Amygdala (tissue), 56 donors: ENCODE results near the gene ROMO1.
"Not testable (repeated sequence)": the region's sequence is repeated elsewhere in the genome, so short reads cannot be mapped to it uniquely, and the experiment has no call there.

Experiments
- DNase-seq, 56 donors: peaks; one replicate each; lab custom pipeline; 2025; lab: John Stamatoyannopoulos, UW

ROMO1 gene

DNA sequence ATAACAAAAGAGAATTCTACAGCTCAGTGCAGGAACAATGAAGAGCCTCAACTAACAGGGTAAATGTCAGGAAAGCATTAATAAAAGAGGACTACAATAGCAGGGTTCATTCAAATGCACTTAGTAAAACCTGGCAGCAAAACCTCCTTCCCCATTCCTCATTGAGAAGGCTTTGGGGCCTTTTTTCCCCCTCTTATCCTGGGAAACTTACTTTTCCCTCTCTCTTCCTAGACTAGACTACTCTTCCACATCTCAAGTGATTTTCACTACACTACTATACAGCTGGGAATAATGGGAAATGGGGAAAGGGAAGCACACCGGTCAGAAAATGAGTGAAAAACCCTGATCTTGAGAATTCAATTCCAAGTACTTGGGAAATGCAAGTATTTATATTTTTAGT is 10.1 kb downstream of the ROMO1 start:
- no peak for DNase-seq

DNA sequence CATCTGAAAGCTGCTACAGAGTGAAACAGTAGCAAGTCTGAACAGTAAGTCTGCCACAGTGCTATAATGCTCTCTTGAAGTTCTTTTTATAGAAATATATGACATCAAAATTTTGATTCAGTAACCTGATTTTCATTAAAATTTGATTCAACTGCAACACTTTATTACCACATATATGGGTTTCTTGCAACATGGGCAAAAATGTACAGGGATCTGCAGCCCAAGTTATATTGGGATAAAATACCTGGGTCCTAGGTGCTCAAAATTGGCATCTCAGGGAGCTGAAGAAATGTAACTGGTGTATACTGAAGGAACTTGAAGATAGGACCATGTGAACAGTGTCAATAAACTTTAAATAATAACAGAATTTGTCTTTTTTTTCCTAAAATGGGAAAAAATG is 10.8 kb downstream of the ROMO1 start:
- no peak for DNase-seq

DNA sequence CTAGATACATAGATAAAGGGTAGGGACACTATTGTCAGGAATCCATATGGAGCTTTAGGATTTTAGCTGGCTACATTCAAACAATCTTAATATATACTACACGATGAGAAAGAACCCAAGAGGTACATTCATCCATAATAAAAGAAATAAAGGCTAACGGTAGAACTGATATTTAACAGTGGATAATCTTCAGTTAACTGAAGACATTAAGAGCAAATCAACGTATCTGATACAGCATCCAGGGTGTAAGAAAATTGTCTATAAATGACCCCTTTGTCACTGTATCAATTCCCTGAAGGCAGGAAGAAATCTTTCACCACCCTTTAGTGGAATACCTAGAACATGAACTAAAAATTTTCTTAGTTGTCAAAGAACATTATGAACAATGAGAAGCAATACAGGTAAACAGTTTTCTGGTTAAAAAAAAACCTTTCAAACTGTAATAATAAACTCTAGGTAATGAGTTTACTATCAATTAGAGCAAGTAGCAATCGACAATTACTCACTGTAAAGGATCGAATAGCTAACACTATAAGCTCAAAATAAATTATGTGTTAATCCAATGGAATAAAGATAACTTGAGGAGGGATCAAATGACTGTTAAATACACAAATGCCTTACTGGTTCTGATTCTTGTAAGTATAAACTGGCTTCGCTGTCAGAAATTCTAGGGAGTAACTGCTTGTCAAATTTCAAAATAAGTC is 11.8 kb downstream of the ROMO1 start:
- no peak for DNase-seq

DNA sequence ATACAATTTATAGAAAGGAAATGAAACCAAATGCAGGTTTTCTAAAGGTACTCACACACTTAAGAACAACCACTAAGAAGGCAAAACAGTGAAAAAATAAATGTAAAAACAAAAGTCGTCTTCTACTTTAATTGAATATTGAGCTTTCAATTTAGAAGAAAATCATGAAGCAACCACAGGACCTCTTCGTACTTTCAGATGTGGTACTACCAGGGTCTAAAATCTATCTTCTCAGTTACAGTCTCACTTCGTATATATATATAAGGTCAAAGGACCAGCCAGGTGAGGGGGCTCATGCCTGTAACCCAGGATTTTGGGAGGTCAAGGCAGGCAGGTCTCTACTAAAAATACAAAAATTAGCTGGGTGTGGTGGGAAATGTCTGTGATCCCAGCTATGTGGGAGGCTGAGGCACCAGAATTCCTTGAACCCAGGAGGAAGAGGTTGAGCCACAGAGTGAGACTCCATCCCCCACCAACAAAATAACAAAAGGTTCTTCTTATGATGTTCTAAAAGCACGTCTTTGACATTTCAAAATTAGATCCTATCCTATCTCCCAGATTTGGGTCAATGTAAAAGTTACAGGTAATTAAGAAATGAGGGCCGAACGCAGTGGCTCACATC is 12.5 kb downstream of the ROMO1 start:
- no peak for DNase-seq

DNA sequence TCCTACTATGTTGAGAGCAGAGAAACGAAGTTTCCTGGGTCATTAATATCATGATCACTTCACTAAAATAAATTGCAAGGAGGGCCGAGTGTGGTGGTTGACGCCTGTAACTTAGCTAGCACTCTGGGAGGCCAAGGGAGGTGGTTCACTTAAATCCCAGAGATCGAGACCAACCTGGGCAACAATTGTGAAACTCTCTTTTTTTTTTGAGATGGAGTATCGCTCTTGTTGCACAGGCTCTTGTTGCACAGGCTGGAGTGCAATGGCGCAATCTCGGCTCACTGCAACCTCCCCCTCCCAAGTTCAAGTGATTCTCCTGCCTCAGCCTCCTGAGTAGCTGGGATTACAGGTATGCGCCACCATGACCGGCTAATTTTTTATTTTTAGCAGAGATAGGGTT is 13.9 kb downstream of the ROMO1 start:
- not testable (repeated sequence) for DNase-seq

DNA sequence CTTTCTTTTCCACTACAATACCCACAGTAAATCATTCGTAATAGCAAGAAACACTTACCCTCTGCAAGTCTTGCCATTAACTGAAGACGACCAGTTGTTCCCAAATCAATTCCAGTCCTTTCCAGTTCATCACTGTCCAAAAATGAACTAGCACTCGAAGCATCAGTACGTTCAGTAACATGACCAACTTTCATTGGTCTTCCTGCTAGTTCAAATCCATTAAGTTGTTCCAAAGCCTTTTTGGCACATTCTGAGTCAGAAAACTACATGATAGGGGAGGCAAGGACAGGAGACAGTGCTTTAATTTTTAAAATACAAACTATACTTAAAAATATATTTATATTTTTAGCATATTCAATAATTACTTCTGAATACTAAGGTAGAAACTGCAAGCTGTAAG is 14.9 kb downstream of the ROMO1 start:
- DNase-seq, result no peak

DNA sequence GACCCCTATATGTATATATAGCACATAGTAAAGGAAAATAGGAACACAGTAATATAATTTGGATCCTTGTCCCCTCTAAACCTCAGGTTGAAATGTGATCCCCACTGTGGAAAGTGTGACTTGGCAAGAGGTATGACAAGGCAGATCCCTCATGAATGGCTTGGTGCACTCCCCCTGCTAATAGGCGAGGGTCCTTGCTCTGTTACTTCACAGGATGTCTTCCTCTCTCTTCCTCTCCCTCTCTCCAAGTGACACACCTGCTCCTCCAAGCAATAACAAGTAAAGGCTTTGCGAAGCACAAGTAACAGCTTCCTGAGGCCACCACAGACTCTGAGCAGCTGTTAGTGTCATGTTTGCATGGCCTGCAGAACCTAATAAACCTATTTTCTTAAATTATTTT is 16.4 kb downstream of the ROMO1 start:
- DNase-seq, result no peak

DNA sequence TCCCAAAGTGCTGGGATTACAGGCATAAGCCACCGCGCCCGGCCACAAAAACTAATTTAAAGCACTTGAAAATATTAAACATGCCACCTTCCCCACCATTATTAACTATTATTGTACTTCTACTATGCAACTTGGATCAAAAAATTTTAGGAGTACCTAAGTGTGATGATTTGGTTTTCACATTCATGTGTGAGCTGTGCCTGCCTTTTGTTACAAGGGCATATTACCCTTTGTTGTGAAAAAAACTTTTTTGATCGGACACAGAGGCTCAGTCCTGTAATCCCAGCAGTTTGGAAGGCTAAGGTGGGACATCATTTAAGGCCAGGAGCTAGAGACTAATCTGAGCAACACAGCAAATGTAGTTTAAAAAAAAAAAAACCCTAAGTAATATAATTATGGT is 17.1 kb downstream of the ROMO1 start:
- no peak for DNase-seq

DNA sequence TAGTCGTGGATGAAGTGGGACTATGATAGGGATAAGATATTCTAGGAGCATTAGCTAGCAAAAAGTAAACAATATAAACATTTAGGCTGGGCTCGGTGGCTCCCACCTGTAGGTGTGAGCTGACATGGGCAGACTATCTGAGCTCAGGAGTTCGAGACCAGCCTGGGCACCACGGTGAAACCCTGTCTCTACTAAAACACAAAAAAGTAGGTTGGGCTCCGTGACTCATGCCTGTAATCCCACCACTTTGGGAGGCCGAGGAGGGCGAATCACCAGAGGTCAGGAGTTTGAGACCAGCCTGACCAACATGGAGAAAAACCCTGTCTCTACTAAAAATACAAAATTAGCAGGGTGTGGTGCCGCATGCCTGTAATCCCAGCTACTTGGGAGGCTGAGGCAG is 19.1 kb downstream of the ROMO1 start:
- DNase-seq, result not testable (repeated sequence)

DNA sequence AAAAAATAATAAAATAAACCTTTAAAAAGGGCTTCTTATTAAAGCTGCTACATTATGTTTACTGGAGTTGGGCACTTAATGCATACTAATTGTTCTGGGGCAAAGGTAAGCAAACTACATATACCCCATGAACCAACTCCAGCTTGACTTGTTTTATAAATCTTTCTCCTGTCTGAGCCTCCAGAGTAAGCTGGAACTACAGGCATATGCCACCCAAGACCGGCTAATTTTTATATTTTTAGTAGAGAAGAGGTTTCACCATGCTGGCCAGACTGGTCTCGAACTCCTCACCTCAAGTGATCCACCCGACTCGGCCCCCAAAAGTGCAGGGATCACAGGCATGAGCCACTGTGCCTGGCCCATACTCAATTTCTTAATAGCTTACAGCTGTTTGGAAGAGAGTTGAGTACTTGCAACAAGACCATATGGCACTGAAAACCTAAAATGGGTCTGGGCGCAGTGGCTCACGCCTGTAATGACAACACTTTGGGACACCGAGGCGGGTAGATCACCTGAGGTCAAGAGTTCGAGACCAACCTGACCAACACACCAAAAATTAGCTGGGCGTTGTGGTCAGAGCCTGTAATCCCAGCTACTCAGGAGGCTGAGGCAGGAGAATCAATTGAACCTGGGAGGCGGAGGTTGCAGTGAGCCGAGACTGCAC is 19.9 kb downstream of the ROMO1 start:
- no peak for DNase-seq

DNA sequence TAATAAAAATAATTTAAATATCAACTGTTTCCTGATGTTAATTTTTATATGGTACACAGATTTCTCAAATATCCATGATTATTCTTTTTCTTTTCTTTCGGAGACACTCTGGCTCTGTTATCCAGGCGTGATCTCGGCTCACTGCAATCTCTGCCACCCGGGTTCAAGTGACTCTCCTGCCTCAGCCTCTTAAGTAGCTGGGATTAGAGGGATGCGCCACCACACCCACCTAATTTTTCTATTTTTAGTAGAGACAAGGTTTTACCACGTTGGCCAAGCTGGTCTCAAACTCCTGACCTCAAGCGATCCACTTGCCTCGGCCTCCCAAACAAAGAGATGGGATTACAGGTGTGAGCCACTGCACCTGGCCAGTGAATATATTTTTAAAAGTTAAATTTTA is 20.5 kb downstream of the ROMO1 start:
- DNase-seq, result no peak

DNA sequence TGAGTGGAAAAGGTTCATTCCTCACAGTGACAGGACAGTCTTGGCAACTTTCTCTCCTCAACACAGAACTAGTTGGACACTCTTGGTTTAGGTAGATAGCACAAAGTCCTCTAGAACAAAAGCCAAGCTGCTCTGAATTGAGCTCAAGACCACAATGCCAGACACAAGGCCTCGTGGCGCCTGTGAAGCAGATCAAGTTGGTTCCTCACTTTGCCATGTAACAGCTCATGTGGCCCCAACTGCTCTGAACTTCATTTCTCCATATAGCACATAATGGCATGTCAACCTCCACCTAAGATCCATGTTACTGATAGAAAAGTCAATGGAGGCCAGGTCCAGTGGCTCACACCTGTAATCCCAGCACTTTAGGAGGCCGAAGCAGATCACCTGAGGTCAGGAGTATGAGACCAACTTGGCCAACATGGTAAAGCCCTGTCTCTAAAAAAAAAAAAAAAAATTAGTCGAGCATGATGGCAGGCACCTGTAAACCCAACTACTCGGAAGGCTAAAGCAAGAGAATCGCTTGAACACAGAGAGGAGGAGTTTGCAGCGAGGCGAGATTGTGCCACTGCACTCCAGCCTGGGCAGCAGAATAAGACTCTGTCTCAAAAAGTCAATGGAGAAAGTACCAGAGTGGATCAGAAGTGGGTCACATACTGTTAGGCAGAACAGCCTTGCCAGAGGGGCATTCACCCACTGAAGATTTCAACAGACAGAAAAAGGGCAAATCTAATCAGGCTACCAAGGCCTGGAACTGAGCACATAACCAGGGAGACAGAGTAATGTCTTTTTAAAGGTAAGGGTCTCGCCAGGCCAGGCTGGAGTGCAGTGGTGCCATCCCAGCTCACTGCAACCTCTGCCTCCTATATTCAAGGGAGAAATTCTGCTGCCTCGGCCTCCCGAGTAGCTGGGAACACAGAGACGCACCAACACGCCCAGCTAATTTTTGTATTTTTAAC is 21.2 kb downstream of the ROMO1 start:
- no peak for DNase-seq

DNA sequence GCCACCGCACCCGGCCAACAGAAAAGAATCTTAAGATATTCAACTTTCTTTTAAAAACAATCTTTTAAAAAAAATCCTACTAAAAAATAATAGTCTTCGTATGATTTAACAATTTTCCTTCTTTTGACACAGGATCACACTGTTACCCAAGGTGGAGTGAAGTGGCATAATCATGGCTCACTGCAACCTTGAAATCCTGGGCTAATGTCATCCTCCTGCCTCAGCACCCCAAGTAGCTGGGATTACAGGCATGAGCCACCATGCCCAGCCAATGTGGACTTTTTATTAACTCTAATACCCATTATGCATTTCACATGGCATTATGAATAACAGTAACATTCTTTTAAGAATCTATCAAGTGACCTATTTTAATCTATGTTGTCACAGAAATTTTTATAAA is 22.0 kb downstream of the ROMO1 start:
- DNase-seq, result no peak

DNA sequence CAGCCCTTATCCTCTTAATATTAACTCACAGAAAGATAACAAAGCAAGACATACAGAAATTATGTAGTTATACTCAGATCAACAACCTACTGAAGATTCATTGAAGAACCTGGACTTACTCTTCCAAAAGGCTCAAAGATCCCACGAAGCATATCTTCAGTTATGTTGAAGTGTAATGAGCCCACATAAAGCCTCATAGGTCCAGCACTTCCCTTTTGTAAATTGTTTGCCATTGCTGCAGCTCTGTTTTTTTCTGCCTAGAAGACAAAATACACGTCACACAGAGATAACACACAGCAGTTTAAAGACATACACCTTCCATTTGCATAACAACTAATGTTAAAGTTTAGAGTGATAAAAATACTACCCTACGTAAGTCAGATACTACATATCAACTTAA is 22.4 kb downstream of the ROMO1 start:
- DNase-seq, result no peak

DNA sequence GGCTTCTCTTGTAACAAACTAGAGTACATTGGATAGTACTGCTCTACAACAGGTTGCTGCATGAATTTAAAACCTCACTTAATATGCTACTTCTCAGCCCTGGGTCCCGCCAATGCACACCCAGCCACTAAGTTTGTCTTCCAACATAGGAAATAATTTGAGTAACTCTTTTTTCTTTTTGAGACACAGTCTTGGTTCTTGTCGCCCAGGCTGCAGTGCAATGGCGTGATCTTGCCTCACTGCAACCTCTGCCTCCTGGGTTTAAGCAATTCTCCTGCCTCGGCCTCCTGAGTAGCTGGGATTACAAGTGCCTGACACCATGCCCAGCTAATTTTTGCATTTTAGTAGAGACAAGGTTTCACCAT is 24.1 kb downstream of the ROMO1 start:
- DNase-seq, result not testable (repeated sequence)

DNA sequence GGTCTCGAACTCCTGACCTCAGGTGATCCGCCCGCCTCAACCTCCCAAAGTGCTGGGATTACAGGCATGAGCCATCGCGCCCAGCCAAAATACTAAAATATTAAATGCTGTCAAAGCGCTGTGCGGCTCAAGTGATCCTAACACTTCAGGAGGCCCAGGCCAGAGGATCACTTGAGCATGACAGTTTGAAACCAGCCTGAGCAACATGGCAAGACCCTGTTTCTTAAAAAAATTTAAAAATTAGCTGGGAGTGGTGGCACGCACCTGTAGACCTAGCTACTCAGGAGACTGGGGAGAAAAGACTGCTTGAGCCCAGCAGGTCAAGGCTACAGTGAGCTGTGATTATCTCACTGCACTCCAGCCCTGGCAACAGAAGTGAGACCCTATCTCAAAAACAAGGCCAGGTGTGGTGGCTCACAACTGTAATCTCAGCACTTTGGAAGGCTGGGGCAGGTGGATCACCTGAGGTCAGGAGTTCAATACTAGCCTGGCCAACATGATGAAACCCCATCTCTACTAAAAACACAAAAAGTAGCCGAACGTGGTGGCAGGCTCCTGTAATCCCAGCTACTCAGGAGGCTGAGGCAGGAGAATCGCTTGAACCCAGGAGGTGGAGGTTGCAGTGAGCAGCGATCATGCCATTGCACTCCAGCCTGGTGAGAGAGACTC is 24.6 kb downstream of the ROMO1 start:
- not testable (repeated sequence) for DNase-seq

DNA sequence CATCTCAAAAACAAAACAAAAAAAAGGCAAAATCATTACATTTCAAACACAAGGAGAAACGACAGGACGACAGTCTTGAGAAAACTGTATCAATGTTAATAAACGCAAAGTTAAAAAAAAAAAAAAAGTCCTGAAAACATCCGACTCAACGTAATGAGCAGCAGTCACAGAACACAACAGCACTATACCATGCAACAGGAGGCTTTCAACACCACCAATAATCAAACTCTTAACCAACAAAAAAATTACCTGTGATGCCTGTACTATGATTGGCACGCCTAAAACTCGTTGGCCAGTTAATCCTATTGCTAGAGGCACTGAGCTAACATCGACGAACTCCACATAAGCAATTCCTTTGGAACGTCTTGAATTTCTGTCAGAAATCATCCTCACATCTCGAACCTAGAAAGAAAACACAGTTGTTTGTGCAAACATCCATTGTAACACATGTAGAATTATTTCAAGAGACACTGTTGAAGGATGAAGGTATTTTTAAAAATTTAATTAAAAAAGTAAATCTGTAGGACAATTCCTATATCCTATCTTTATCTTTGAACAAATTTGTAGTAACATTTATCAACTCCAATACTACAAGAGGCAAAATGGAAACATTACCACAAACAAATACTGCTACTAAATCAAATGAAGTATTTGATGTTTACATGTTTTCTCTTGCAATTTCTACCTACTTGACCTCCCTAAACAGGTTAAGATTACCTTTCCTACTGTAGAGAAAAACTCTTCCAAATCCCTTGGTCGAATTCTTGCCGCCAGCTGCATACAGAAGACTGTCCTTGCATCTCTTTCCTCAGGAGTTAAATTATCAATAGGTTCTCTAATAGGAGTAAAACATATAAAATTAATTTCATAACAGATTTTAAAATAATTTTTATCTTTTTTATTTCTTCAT is 25.4 kb downstream of the ROMO1 start:
- no peak for DNase-seq

DNA sequence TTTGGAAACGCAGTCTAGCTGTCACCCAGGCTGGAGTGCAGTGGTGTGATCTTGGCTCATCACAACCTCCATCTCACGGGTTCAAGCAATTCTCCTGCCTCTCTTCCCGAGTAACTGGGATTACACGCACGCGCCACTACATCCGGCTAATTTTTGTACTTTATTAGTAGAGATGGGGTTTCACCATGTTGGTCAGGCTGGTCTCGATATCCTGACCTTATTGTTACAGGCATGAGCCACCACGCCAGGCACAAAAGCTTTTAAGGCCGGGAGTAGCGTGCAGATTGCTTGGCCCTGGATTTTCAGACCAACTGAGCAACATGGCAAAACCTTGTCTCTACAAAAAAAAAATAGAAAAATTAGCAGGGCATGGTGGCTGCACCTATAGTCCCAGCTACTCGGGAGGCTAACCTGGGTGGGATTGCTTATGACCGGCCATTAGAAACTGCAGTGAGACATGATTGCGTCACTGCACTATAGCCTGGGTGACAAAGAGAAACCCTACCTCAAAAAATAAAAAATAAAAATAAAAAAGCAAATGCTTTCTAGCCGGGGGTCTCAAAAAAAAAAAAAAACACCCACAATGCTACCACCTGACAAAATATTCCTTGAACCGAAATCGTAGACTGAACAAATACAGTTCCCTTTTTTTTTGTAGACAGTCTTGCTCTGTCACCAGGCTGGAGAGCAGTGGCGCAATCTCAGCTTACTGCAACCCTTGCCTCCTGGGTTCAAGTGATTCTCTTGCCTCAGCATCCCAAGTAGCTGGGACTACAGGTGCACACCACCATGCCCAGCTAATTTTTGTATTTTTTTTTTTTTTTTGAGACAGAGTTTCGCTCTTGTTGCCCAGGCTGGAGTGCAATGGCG is 27.9 kb downstream of the ROMO1 start:
- no peak for DNase-seq
